PFSK-1 (cell line): ENCODE measurements around the gene STK38L.

Experiments used
- FOXP2 ChIP-seq: optimal IDR thresholded peaks from 2 replicates; pipeline ENCODE3; 2011; ENCODE audit warnings: borderline replicate concordance, control low read depth, inconsistent platforms; ENCODE audit not compliant: insufficient read depth; ENCODE audit errors: extremely low read length, extremely low read depth
- POLR2AphosphoS5 ChIP-seq: IDR thresholded peaks from 2 replicates; pipeline ENCODE4 v1.6.1; 2012; ENCODE audit warnings: low read depth, mild to moderate bottlenecking, control low read depth, low read length, moderate library complexity
- REST ChIP-seq, 2 experiments: IDR thresholded peaks; 2 replicates each; pipeline versions ENCODE4 v1.6.1 to v1.8.0; 2011 to 2012; ENCODE audit warnings: low read depth in 2 of 2, low read length in 2 of 2, control low read depth in 1 of 2, inconsistent platforms in 1 of 2, mild to moderate bottlenecking in 1 of 2, moderate library complexity in 1 of 2; ENCODE audit not compliant: insufficient read depth in 1 of 2
- SIN3A ChIP-seq: IDR thresholded peaks from 2 replicates; pipeline ENCODE4 v1.6.1; 2012; ENCODE audit warnings: mild to moderate bottlenecking, low read length, moderate library complexity, borderline replicate concordance; ENCODE audit not compliant: insufficient read depth

- TF ChIP-seq REST (IDR thresholded peaks at IDR 0.05; ENCODE audit: insufficient read depth in 1 of 2, low read depth in 2 of 2, low read length in 2 of 2) (no peak), FOXP2 (no peak), POLR2AphosphoS5 (no peak), SIN3A (no peak)
Measured at GRCh38 chr12:27336282-27336653, 92.2 kb downstream of the STK38L start.
